GM12864 (cell line): ENCODE data around the gene HOXB8.

Source experiments
- DNase-seq: peaks from one replicate; pipeline ENCODE4 v3.0.0-alpha.2; 2011; ENCODE audit warnings: low read depth
- H3K4me3 ChIP-seq: 2 replicates; pipeline ENCODE4 v1.5.1; 2011; ENCODE audit warnings: mild to moderate bottlenecking, low read depth, low read length, control low read depth
- CTCF ChIP-seq: IDR thresholded peaks from 2 replicates; pipeline ENCODE4 v1.5.1; 2011; ENCODE audit warnings: low read depth, mild to moderate bottlenecking, moderate library complexity, low read length, control low read depth, inconsistent platforms; ENCODE audit errors: missing control alignments

Gene HOXB8

GRCh38 chr17:48642059-48642842 is 27.2 kb upstream of the HOXB8 start:
- no peak for DNase-seq
- no peak for TF ChIP-seq CTCF
- no peak overlapping the region for H3K4me3 ChIP-seq

GRCh38 chr17:48641541-48642058 is 26.5 kb upstream of the HOXB8 start:
- H3K4me3 ChIP-seq, result no peak overlapping the region
- DNase-seq, result no peak

GRCh38 chr17:48640858-48641180 is 25.7 kb upstream of the HOXB8 start:
- no peak for TF ChIP-seq CTCF

More at GRCh38 chr17:48641541-48642058, 26.5 kb upstream of the HOXB8 start:
- TF ChIP-seq CTCF, result no peak

GRCh38 chr17:48639982-48640857 is 25.1 kb upstream of the HOXB8 start:
- no peak overlapping the region for H3K4me3 ChIP-seq
- DNase-seq, result no peak

More at GRCh38 chr17:48640858-48641180, 25.7 kb upstream of the HOXB8 start:
- H3K4me3 ChIP-seq, result no peak overlapping the region
- DNase-seq, result no peak

GRCh38 chr17:48639136-48639535 is 24.0 kb upstream of the HOXB8 start:
- no peak for DNase-seq
- H3K4me3 ChIP-seq, result no peak overlapping the region
- TF ChIP-seq CTCF, result no peak

More at GRCh38 chr17:48639982-48640857, 25.1 kb upstream of the HOXB8 start:
- no peak for TF ChIP-seq CTCF

GRCh38 chr17:48637323-48638260 is 22.5 kb upstream of the HOXB8 start:
- H3K4me3 ChIP-seq, result no peak overlapping the region
- TF ChIP-seq CTCF, result no peak
- no peak for DNase-seq
